Ramos (cell line): ENCODE results near the gene CLTCL1.
"Not testable (repeated sequence)": the region's sequence is repeated elsewhere in the genome, so short reads cannot be mapped to it uniquely, and the experiment has no call there.

Experiments used
- in situ Hi-C: fragments of 300-500 bp; cut with MboI; formaldehyde crosslinking; loops from one replicate; pipeline ENCODE4 v1.14.3; 2022; ENCODE audit warnings: low sequenced_read_pairs; ENCODE audit not compliant: unreplicated experiment

The CLTCL1 gene

GRCh38 chr22:19258968-19259288, 32.6 kb downstream of the CLTCL1 start:
- in situ Hi-C loops, result not testable (repeated sequence)

- in situ Hi-C loops, result no loop called here
Measured at GRCh38 chr22:19258371-19258770, 33.1 kb downstream of the CLTCL1 start.

GRCh38 chr22:19256362-19256761, 35.2 kb downstream of the CLTCL1 start:
- in situ Hi-C loops, result not testable (repeated sequence)

GRCh38 chr22:19253143-19253542, 38.4 kb downstream of the CLTCL1 start:
- in situ Hi-C loops, result no loop called here

- in situ Hi-C loops, result no loop called here
Measured at GRCh38 chr22:19244600-19245352, 46.7 kb downstream of the CLTCL1 start.

- in situ Hi-C loops, result no loop called here
Measured at GRCh38 chr22:19242699-19243098, 48.8 kb downstream of the CLTCL1 start.

GRCh38 chr22:19241593-19241906, 50.0 kb downstream of the CLTCL1 start:
- in situ Hi-C loops, result no loop called here

GRCh38 chr22:19240813-19241592, 50.5 kb downstream of the CLTCL1 start:
- in situ Hi-C loops, result no loop called here

GRCh38 chr22:19239464-19239863, 52.1 kb downstream of the CLTCL1 start:
- in situ Hi-C loops, result no loop called here

- in situ Hi-C loops, result no loop called here
Measured at GRCh38 chr22:19238900-19239299, 52.6 kb downstream of the CLTCL1 start.

GRCh38 chr22:19235874-19236273, 55.6 kb downstream of the CLTCL1 start:
- in situ Hi-C loops, result no loop called here

- in situ Hi-C loops, result no loop called here
Measured at GRCh38 chr22:19234126-19234896, 57.2 kb downstream of the CLTCL1 start.

- in situ Hi-C loops, result no loop called here
Measured at GRCh38 chr22:19233189-19233661, 58.3 kb downstream of the CLTCL1 start.

GRCh38 chr22:19232623-19233022, 58.9 kb downstream of the CLTCL1 start:
- in situ Hi-C loops, result no loop called here

- in situ Hi-C loops, result no loop called here
Measured at GRCh38 chr22:19231986-19232385, 59.5 kb downstream of the CLTCL1 start.

GRCh38 chr22:19229600-19229999, 61.9 kb downstream of the CLTCL1 start:
- in situ Hi-C loops, result no loop called here

GRCh38 chr22:19228179-19228578, 63.3 kb downstream of the CLTCL1 start:
- in situ Hi-C loops, result no loop called here

GRCh38 chr22:19226428-19226827, 65.1 kb downstream of the CLTCL1 start:
- in situ Hi-C loops, result no loop called here

GRCh38 chr22:19225560-19225959, 66.0 kb downstream of the CLTCL1 start:
- in situ Hi-C loops, result no loop called here

- in situ Hi-C loops, result no loop called here
Measured at GRCh38 chr22:19224985-19225384, 66.5 kb downstream of the CLTCL1 start.

- in situ Hi-C loops, result no loop called here
Measured at GRCh38 chr22:19224557-19224956, 67.0 kb downstream of the CLTCL1 start.
